ENCODE measurements around the gene SCN3A. TPM values are rescaled to one million over a fixed set of nuclear protein-coding genes. Genes with fewer than 3 reads are reported as not detected.

Gene SCN3A
- total and polyA plus RNA-seq, 2 of the 13 experiments (the other 11 are each of a cell fraction or from before 2014, with no cell fraction given): not detected

DNA sequence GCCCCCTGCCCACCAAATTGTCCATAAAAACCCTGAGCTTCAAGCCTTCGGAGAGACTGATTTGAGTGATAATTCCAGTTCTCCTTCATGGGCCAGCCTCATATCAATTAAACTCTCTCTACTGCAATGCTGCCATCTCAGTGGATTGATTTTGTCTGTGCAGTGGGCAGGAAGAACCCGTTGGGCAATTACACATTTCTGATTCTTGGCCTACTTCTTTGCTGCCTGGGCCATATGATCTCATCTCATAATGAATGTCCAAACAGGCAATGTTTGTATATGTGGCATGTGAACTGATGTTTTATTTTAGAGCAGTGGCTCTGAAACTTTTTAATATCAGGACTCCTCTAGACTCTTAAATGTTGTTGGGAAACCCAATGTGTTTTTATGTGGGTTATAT, 147.3 kb downstream of the SCN3A start:
- CTCF ChIA-PET (ENCODE audit: low intra/inter-chr PET ratio, low total read pairs): no interaction called here
- Histone ChIP-seq H3K4me3 (replicated peaks in 1 of 3; ENCODE audit: insufficient read depth in 1 of 3, low read depth in 2 of 3, low read length in 3 of 3) (no peak overlapping the region), H3K9me3 (ENCODE audit: low read length) (no peaks in the 10 kb centered on the region), H3K79me2 (ENCODE audit: insufficient read depth, low read length) (no peaks in the 10 kb centered on the region), H3K4me2 (ENCODE audit: low read depth, low read length) (no peak overlapping the region), H3K4me1 (ENCODE audit: insufficient read depth, low read length) (no peaks in the 10 kb centered on the region), H3K27me3 (ENCODE audit: control insufficient read depth in 1 of 2, insufficient read depth in 2 of 2, low read length in 2 of 2) (no peaks in the 10 kb centered on the region), H3K9ac (ENCODE audit: insufficient read depth, low read depth, low read length) (no peak overlapping the region), H3K27ac (ENCODE audit: extremely low read length, insufficient read depth, low read length) (no peak overlapping the region), H3K36me3 (replicated peaks in 1 of 2; ENCODE audit: control insufficient read depth in 1 of 2, insufficient read depth in 2 of 2, low read length in 2 of 2) (no peaks in the 10 kb centered on the region), H4K20me1 (ENCODE audit: insufficient read depth, low read length) (no peaks in the 10 kb centered on the region), H2AFZ (ENCODE audit: low read length) (no peak overlapping the region)
- intact Hi-C loops (cut with micrococcal nuclease; ENCODE audit: unreplicated experiment) (no loop called here), in situ Hi-C loops (cut with HindIII; ENCODE audit: extremely low pct_ligation_motif_present, low pct_unique_long_range_greater_than_20kb) (no loop called here)
- no peak for ATAC-seq
- POLR2A ChIA-PET: no interaction called here
- no TSS peak for BruUV-seq (replicated peaks)
- DNase-seq (ENCODE audit: low spot score): no peak
- FAIRE-seq: no peak
- WGBS (ENCODE audit: low lambda C conversion rate): 3% methylated on average over 2 of the region's 2 CpGs
- TF ChIP-seq XRCC5 (optimal IDR thresholded peaks at IDR 0.05; ENCODE audit: low read length): no peak
- TF ChIP-seq SNAPC5 (CRISPR knock-in tag; IDR thresholded peaks at IDR 0.05; ENCODE audit: borderline replicate concordance): no peak
- TF ChIP-seq HCFC1 (IDR thresholded peaks at IDR 0.05; ENCODE audit: low read depth, low read length): no peak
- no peak for TF ChIP-seq RBFOX2 (IDR thresholded peaks at IDR 0.05; ENCODE audit: low read depth, low read length)
- TF ChIP-seq NFKBIZ (CRISPR knock-in tag; IDR thresholded peaks at IDR 0.05): no peak
- TF ChIP-seq ZFP90 (CRISPR knock-in tag; IDR thresholded peaks at IDR 0.05; ENCODE audit: borderline replicate concordance): no peak
- no peak for TF ChIP-seq POGK (CRISPR knock-in tag; conservative IDR thresholded peaks at IDR 0.05)
- no peak for TF ChIP-seq GTF2F1 (IDR thresholded peaks at IDR 0.05; ENCODE audit: low read length)
- no peak for TF ChIP-seq CSRNP2 (CRISPR knock-in tag; conservative IDR thresholded peaks at IDR 0.05; ENCODE audit: low read depth)
- TF ChIP-seq DZIP1 (CRISPR knock-in tag; IDR thresholded peaks at IDR 0.05): no peak
- no peak for TF ChIP-seq CHCHD3 (CRISPR knock-in tag; IDR thresholded peaks at IDR 0.05)
- no peak for TF ChIP-seq ZNF761 (CRISPR knock-in tag; conservative IDR thresholded peaks at IDR 0.05)
- no peak for TF ChIP-seq ZSCAN21 (CRISPR knock-in tag; IDR thresholded peaks at IDR 0.05; ENCODE audit: borderline replicate concordance)
- TF ChIP-seq ZNF501 (CRISPR knock-in tag; IDR thresholded peaks at IDR 0.05): no peak
- no peak for TF ChIP-seq ATRX (CRISPR knock-in tag; IDR thresholded peaks at IDR 0.05; ENCODE audit: borderline replicate concordance)

Data from HepG2 (cell line).